ENCODE measurements around the gene MEIS2. TPM values are rescaled to one million over a fixed set of nuclear protein-coding genes. Genes with fewer than 3 reads are reported as not detected.

Gene MEIS2
- total RNA-seq, 2 experiments from 2014 or later, result not detected

- H3K4me3 Mint-ChIP-seq, result no peak overlapping the region
Measured at GRCh38 chr15:37041042-37041441, 59.3 kb downstream of the MEIS2 start.

GRCh38 chr15:37040072-37040742 is 60.1 kb downstream of the MEIS2 start:
- intact Hi-C loops (cut with DNase I, micrococcal nuclease), result no loop called here
- no peak overlapping the region for H3K4me3 Mint-ChIP-seq
- H3K27ac ChIP-seq (ENCODE audit: low read depth in 1 of 2, low read length in 2 of 2), result no peak overlapping the region
- no peak for DNase-seq
- no peaks in the 10 kb centered on the region for H3K36me3 Mint-ChIP-seq (ENCODE audit: low read depth)
- H3K36me3 ChIP-seq (ENCODE audit: insufficient read depth, low read length), result no peaks in the 10 kb centered on the region
- POLR2A ChIA-PET, result no interaction called here
- no peak overlapping the region for H3K4me3 ChIP-seq (ENCODE audit: low read length)
- no peaks in the 10 kb centered on the region for H3K9me3 ChIP-seq (ENCODE audit: control insufficient read depth in 1 of 2, insufficient read depth in 1 of 2, low read length in 2 of 2)
- H3K27me3 Mint-ChIP-seq, result peaks cover 6% of the 10 kb centered on the region
- no peak overlapping the region for H3K27ac Mint-ChIP-seq
- H3K4me1 Mint-ChIP-seq (ENCODE audit: low read depth), result no peaks in the 10 kb centered on the region
- H3K4me1 ChIP-seq (ENCODE audit: insufficient read depth, low read length), result no peaks in the 10 kb centered on the region
- ATAC-seq (ENCODE audit: poor library complexity), result no peak
- TF ChIP-seq CTCF (IDR thresholded peaks at IDR 0.05), result no peak
- CTCF ChIA-PET, result no interaction called here
- H3K9me3 Mint-ChIP-seq, result no peaks in the 10 kb centered on the region
- H3K27me3 ChIP-seq (ENCODE audit: control insufficient read depth in 1 of 2, insufficient read depth in 2 of 2, low read length in 2 of 2), result no peaks in the 10 kb centered on the region

More at GRCh38 chr15:37041042-37041441, 59.3 kb downstream of the MEIS2 start:
- Histone ChIP-seq H3K4me3 (ENCODE audit: low read length) (no peak overlapping the region), H3K27ac (ENCODE audit: low read depth in 1 of 2, low read length in 2 of 2) (no peak overlapping the region), H3K4me1 (ENCODE audit: insufficient read depth, low read length) (no peaks in the 10 kb centered on the region), H3K36me3 (ENCODE audit: insufficient read depth, low read length) (no peaks in the 10 kb centered on the region), H3K27me3 (ENCODE audit: control insufficient read depth in 1 of 2, insufficient read depth in 2 of 2, low read length in 2 of 2) (no peaks in the 10 kb centered on the region), H3K9me3 (ENCODE audit: control insufficient read depth in 1 of 2, insufficient read depth in 1 of 2, low read length in 2 of 2) (no peaks in the 10 kb centered on the region)
- ChIA-PET CTCF (no interaction called here), POLR2A (no interaction called here)
- H3K27ac Mint-ChIP-seq, result no peak overlapping the region
- no peaks in the 10 kb centered on the region for H3K4me1 Mint-ChIP-seq (ENCODE audit: low read depth)
- intact Hi-C loops (cut with DNase I, micrococcal nuclease), result no loop called here
- ATAC-seq (ENCODE audit: poor library complexity) (no peak), DNase-seq (no peak)
- H3K36me3 Mint-ChIP-seq (ENCODE audit: low read depth), result no peaks in the 10 kb centered on the region
- H3K27me3 Mint-ChIP-seq, result peaks cover 7% of the 10 kb centered on the region
- no peaks in the 10 kb centered on the region for H3K9me3 Mint-ChIP-seq
- no peak for TF ChIP-seq CTCF (IDR thresholded peaks at IDR 0.05)

- Histone ChIP-seq H3K27me3 (ENCODE audit: control insufficient read depth in 1 of 2, insufficient read depth in 2 of 2, low read length in 2 of 2) (no peaks in the 10 kb centered on the region), H3K4me1 (ENCODE audit: insufficient read depth, low read length) (no peaks in the 10 kb centered on the region), H3K36me3 (ENCODE audit: insufficient read depth, low read length) (no peaks in the 10 kb centered on the region), H3K27ac (ENCODE audit: low read depth in 1 of 2, low read length in 2 of 2) (no peak overlapping the region), H3K4me3 (ENCODE audit: low read length) (no peak overlapping the region), H3K9me3 (ENCODE audit: control insufficient read depth in 1 of 2, insufficient read depth in 1 of 2, low read length in 2 of 2) (no peaks in the 10 kb centered on the region)
- Mint-ChIP-seq H3K36me3 (ENCODE audit: low read depth) (no peaks in the 10 kb centered on the region), H3K4me1 (ENCODE audit: low read depth) (no peaks in the 10 kb centered on the region), H3K9me3 (no peaks in the 10 kb centered on the region), H3K27me3 (peaks cover 6% of the 10 kb centered on the region), H3K4me3 (no peak overlapping the region), H3K27ac (no peak overlapping the region)
- no peak for DNase-seq
- CTCF ChIA-PET, result no interaction called here
- no peak for TF ChIP-seq CTCF (IDR thresholded peaks at IDR 0.05)
- intact Hi-C loops (cut with DNase I, micrococcal nuclease), result no loop called here
- POLR2A ChIA-PET, result no interaction called here
- no peak for ATAC-seq (ENCODE audit: poor library complexity)
Measured at GRCh38 chr15:37038716-37039106, 61.6 kb downstream of the MEIS2 start.
